H9 (cell line): ENCODE data around the gene C1QB. TPM values are rescaled to one million over a fixed set of nuclear protein-coding genes. Genes with fewer than 3 reads are reported as not detected.

Experiments used
- DNase-seq: peaks from one replicate; pipeline ENCODE4 v3.0.0-alpha.2; 2017
- H2AFZ ChIP-seq: one replicate; pipeline ENCODE4 v1.6.1; 2013; ENCODE audit warnings: mild to moderate bottlenecking, low read length, control low read depth, moderate library complexity
- H2AK5ac ChIP-seq: 2 replicates; pipeline ENCODE4 v1.6.1; 2013; ENCODE audit warnings: low read length, control low read depth, mixed read lengths; ENCODE audit not compliant: insufficient read length
- H2BK120ac ChIP-seq: one replicate; pipeline ENCODE4 v1.6.1; 2013; ENCODE audit warnings: low read depth, mild to moderate bottlenecking, low read length, control low read depth, inconsistent platforms; ENCODE audit not compliant: poor library complexity, severe bottlenecking
- H2BK12ac ChIP-seq: 2 replicates; pipeline ENCODE4 v1.6.1; 2013; ENCODE audit warnings: low read length, control low read depth, mixed read lengths, low read depth; ENCODE audit not compliant: insufficient read length
- H2BK15ac ChIP-seq: 2 replicates; pipeline ENCODE4 v1.6.1; 2013; ENCODE audit warnings: low read depth, low read length, control low read depth
- H2BK20ac ChIP-seq: one replicate; pipeline ENCODE4 v1.6.1; 2013; ENCODE audit warnings: low read depth, mild to moderate bottlenecking, low read length, control low read depth, inconsistent platforms; ENCODE audit not compliant: poor library complexity, severe bottlenecking
- H2BK5ac ChIP-seq: 2 replicates; pipeline ENCODE4 v1.6.1; 2013; ENCODE audit warnings: low read length, control low read depth, mixed read lengths; ENCODE audit not compliant: insufficient read length
- H3K14ac ChIP-seq: 2 replicates; pipeline ENCODE4 v1.6.1; 2013; ENCODE audit warnings: low read length, control low read depth; ENCODE audit not compliant: insufficient read depth
- H3K18ac ChIP-seq: 2 replicates; pipeline ENCODE4 v1.6.1; 2013; ENCODE audit warnings: low read depth, mild to moderate bottlenecking, mixed read lengths, low read length, control low read depth; ENCODE audit not compliant: insufficient read length
- H3K23ac ChIP-seq: 2 replicates; pipeline ENCODE4 v1.6.1; 2013; ENCODE audit warnings: low read length, control low read depth, mixed read lengths, low read depth; ENCODE audit not compliant: insufficient read length
- H3K23me2 ChIP-seq: 2 replicates; pipeline ENCODE4 v1.6.1; 2013; ENCODE audit warnings: low read depth, mild to moderate bottlenecking, mixed read lengths, low read length, control low read depth; ENCODE audit not compliant: insufficient read length, poor library complexity, severe bottlenecking
- H3K27ac ChIP-seq: 2 replicates; pipeline ENCODE4 v1.5.1; 2013; ENCODE audit warnings: low read length, control low read depth, mixed read lengths, low read depth; ENCODE audit not compliant: insufficient read length
- H3K27me3 ChIP-seq: 2 replicates; pipeline ENCODE4 v1.6.1; 2013; ENCODE audit warnings: low read length, control low read depth, inconsistent platforms; ENCODE audit not compliant: insufficient read depth
- H3K4ac ChIP-seq: 2 replicates; pipeline ENCODE4 v1.6.1; 2013; ENCODE audit warnings: low read depth, mild to moderate bottlenecking, control low read depth, inconsistent platforms, low read length, moderate library complexity
- H3K4me1 ChIP-seq: 2 replicates; pipeline ENCODE4 v1.6.1; 2013; ENCODE audit warnings: low read length, control low read depth, inconsistent platforms; ENCODE audit not compliant: insufficient read depth
- H3K4me2 ChIP-seq: 2 replicates; pipeline ENCODE4 v1.6.1; 2013; ENCODE audit warnings: low read length, control low read depth, mixed read lengths; ENCODE audit not compliant: insufficient read length, insufficient read depth
- H3K56ac ChIP-seq: 2 replicates; pipeline ENCODE4 v1.6.1; 2013; ENCODE audit warnings: low read depth, mild to moderate bottlenecking, mixed read lengths, low read length, control low read depth; ENCODE audit not compliant: insufficient read length
- H3K79me1 ChIP-seq: 2 replicates; pipeline ENCODE4 v1.6.1; 2013; ENCODE audit warnings: low read depth, mild to moderate bottlenecking, moderate library complexity, low read length, control low read depth, inconsistent platforms; ENCODE audit not compliant: insufficient read depth, poor library complexity, severe bottlenecking
- H3K79me2 ChIP-seq: 2 replicates; pipeline ENCODE4 v1.6.1; 2013; ENCODE audit warnings: low read length, control low read depth, inconsistent platforms; ENCODE audit not compliant: insufficient read depth
- H3K9ac ChIP-seq: 2 replicates; pipeline ENCODE4 v1.6.1; 2013; ENCODE audit warnings: low read length, control low read depth, mixed read lengths; ENCODE audit not compliant: insufficient read length; ENCODE audit errors: extremely low read depth
- H3K9me3 ChIP-seq: one replicate; pipeline ENCODE4 v1.6.1; 2013; ENCODE audit warnings: low read depth, low read length, inconsistent platforms; ENCODE audit not compliant: control insufficient read depth
- H3T11ph ChIP-seq: one replicate; pipeline ENCODE4 v1.6.1; 2013; ENCODE audit warnings: mild to moderate bottlenecking, low read length, control low read depth, inconsistent platforms
- H4K20me1 ChIP-seq: one replicate; pipeline ENCODE4 v1.6.1; 2013; ENCODE audit not compliant: control insufficient read depth, insufficient read length, insufficient read depth
- H4K5ac ChIP-seq: 2 replicates; pipeline ENCODE4 v1.6.1; 2013; ENCODE audit warnings: low read depth, mild to moderate bottlenecking, mixed read lengths, low read length, control low read depth; ENCODE audit not compliant: insufficient read length
- H4K8ac ChIP-seq: replicated peaks from 2 replicates; pipeline ENCODE4 v1.6.1; 2013; ENCODE audit warnings: low read length, control low read depth, mixed read lengths, low read depth; ENCODE audit not compliant: insufficient read length
- H4K91ac ChIP-seq: 2 replicates; pipeline ENCODE4 v1.6.1; 2013; ENCODE audit warnings: low read depth, mild to moderate bottlenecking, moderate library complexity, mixed read lengths, low read length, control low read depth; ENCODE audit not compliant: insufficient read length
- H3K27ac Mint-ChIP-seq, 3 experiments: 2 replicates in 2 of 3; 3 replicates in 1 of 3; pipeline ENCODE4 v1.8.0; 2020 to 2021; ENCODE audit warnings: mixed read lengths in 3 of 3, mild to moderate bottlenecking in 1 of 3, moderate library complexity in 1 of 3
- H3K27me3 Mint-ChIP-seq: 2 replicates; pipeline ENCODE4 v1.8.0; 2021; ENCODE audit warnings: low read depth, mild to moderate bottlenecking, moderate library complexity, mixed read lengths
- H3K36me3 Mint-ChIP-seq, 3 experiments: 2 replicates in 2 of 3; 3 replicates in 1 of 3; pipeline ENCODE4 v1.8.0; 2020 to 2021; ENCODE audit warnings: low read depth in 3 of 3, mixed read lengths in 3 of 3; ENCODE audit not compliant: insufficient read depth in 1 of 3
- H3K4me1 Mint-ChIP-seq, 2 experiments: 2 replicates each; pipeline ENCODE4 v1.8.0; 2020; ENCODE audit warnings: mixed read lengths in 2 of 2
- H3K4me3 Mint-ChIP-seq, 2 experiments: 2 replicates in 1 of 2; 3 replicates in 1 of 2; pipeline ENCODE4 v1.8.0; 2020 to 2021; ENCODE audit warnings: mild to moderate bottlenecking in 2 of 2, mixed read lengths in 2 of 2, moderate library complexity in 1 of 2
- H3K9me3 Mint-ChIP-seq, 2 experiments: 2 replicates in 1 of 2; 3 replicates in 1 of 2; pipeline ENCODE4 v1.8.0; 2020; ENCODE audit warnings: mild to moderate bottlenecking in 2 of 2, mixed read lengths in 2 of 2, moderate library complexity in 1 of 2
- WGBS: extraction: QIAGEN DNeasy Blood & Tissue Kit; methylation state at CpG from one replicate; pipeline ENCODE4 v1.1.7; 2013; ENCODE audit warnings: missing lambda C conversion rate, low lambda C conversion rate, mixed read lengths; ENCODE audit not compliant: insufficient read length; ENCODE audit errors: extremely low coverage; 5-methylcytosine and 5-hydroxymethylcytosine counted together
- total RNA-seq: library from RNA; stranded (reverse); gene quantifications from 2 replicates; pipeline ENCODE4 v1.2.1, GENCODE V29; 2021
- TF ChIP-seq, protein P1 (sequence below): fragments of 200-600 bp; sonication (generic); conservative IDR thresholded peaks from 3 replicates; pipeline ENCODE4 v1.8.0; 2021; ENCODE audit warnings: antibody characterized with exemption, mild to moderate bottlenecking

The C1QB gene
- total RNA-seq, 1 experiment from 2014 or later = not detected

DNA sequence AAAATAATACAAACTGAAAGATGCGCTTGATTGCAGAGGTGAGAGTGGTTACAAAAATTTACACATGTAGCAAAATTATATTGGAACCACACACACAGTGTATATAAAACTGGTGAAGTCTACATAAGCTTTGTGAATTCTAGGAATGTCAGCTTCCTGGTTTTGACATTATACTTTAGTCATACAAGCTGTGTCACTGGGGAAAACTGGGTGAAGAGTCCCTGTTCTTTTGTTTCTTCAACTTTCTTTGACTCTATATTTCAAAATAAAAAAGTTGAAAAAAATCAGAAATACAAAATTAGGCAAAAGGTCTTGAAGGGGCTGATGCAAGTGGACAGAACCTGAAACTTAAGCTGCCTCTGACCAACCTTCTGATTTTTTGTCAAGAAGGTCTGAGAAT, 6.7 kb upstream of the C1QB start:
- Histone ChIP-seq H2BK15ac (no peak overlapping the region), H2BK5ac (no peak overlapping the region), H2AK5ac (no peak overlapping the region), H3K23ac (no peak overlapping the region), H4K20me1 (no peaks in the 10 kb centered on the region), H3K4ac (no peak overlapping the region), H2BK12ac (no peak overlapping the region), H3K27me3 (no peaks in the 10 kb centered on the region), H3K4me2 (no peak overlapping the region), H3K79me2 (no peaks in the 10 kb centered on the region), H3K18ac (no peak overlapping the region), H2BK120ac (no peak overlapping the region), H3K79me1 (no peaks in the 10 kb centered on the region), H3K9me3 (no peaks in the 10 kb centered on the region), H3K56ac (no peak overlapping the region), H4K5ac (no peak overlapping the region), H3K9ac (no peak overlapping the region), H3K4me1 (no peaks in the 10 kb centered on the region), H3K14ac (no peak overlapping the region), H4K8ac (no peak overlapping the region), H3T11ph (no peak overlapping the region), H3K27ac (no peak overlapping the region), H2AFZ (no peak overlapping the region), H3K23me2 (no peaks in the 10 kb centered on the region), H4K91ac (no peak overlapping the region), H2BK20ac (no peak overlapping the region)
- WGBS = no CpG with 5 or more reads among the region's 1 CpG
- TF ChIP-seq, protein P1, sequence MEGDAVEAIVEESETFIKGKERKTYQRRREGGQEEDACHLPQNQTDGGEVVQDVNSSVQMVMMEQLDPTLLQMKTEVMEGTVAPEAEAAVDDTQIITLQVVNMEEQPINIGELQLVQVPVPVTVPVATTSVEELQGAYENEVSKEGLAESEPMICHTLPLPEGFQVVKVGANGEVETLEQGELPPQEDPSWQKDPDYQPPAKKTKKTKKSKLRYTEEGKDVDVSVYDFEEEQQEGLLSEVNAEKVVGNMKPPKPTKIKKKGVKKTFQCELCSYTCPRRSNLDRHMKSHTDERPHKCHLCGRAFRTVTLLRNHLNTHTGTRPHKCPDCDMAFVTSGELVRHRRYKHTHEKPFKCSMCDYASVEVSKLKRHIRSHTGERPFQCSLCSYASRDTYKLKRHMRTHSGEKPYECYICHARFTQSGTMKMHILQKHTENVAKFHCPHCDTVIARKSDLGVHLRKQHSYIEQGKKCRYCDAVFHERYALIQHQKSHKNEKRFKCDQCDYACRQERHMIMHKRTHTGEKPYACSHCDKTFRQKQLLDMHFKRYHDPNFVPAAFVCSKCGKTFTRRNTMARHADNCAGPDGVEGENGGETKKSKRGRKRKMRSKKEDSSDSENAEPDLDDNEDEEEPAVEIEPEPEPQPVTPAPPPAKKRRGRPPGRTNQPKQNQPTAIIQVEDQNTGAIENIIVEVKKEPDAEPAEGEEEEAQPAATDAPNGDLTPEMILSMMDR = no peak
- no peak overlapping the region for H3K4me3 Mint-ChIP-seq
- H3K4me1 Mint-ChIP-seq = no peaks in the 10 kb centered on the region
- H3K27me3 Mint-ChIP-seq = peaks cover 13% of the 10 kb centered on the region
- no peaks in the 10 kb centered on the region for H3K36me3 Mint-ChIP-seq
- no peak for DNase-seq
- H3K27ac Mint-ChIP-seq = no peak overlapping the region
- H3K9me3 Mint-ChIP-seq = no peaks in the 10 kb centered on the region
